Lung (tissue), 12 donors: ENCODE results near the gene ITGBL1. TPM values are rescaled to one million over a fixed set of nuclear protein-coding genes. Genes with fewer than 3 reads are reported as not detected.

Source experiments
- ATAC-seq: fragments of 200-7000 bp; cut with Tn5 transposase; one replicate; pipeline ENCODE4 v1.9.1; 2020; ENCODE audit warnings: moderate number of reproducible peaks; ENCODE audit not compliant: insufficient read depth, low FRiP score
- DNase-seq, 3 donors: peaks; one replicate each; pipeline ENCODE4 v3.0.0-alpha.2; 2013 to 2017
- H3K27ac ChIP-seq, 2 donors: one replicate each; pipeline ENCODE4 v1.5.1; 2013; ENCODE audit warnings: mild to moderate bottlenecking in 2 of 2, moderate library complexity in 2 of 2, control low read depth in 1 of 2, inconsistent platforms in 1 of 2, low read depth in 1 of 2, low read length in 1 of 2
- H3K27me3 ChIP-seq, 3 donors: one replicate each; pipeline ENCODE4 v1.5.1; 2013; ENCODE audit warnings: low read length in 2 of 3; ENCODE audit not compliant: control insufficient read depth in 3 of 3, insufficient read depth in 3 of 3
- H3K36me3 ChIP-seq, 4 donors: one replicate each; pipeline ENCODE4 v1.5.1; 2013; ENCODE audit warnings: low read length in 4 of 4, mild to moderate bottlenecking in 1 of 4, moderate library complexity in 1 of 4; ENCODE audit not compliant: control insufficient read depth in 4 of 4, insufficient read depth in 4 of 4
- H3K4me1 ChIP-seq, 5 donors: one replicate each; pipeline ENCODE4 v1.5.1; 2013; ENCODE audit warnings: low read length in 5 of 5, mild to moderate bottlenecking in 2 of 5, moderate library complexity in 1 of 5; ENCODE audit not compliant: control insufficient read depth in 5 of 5, insufficient read depth in 5 of 5
- H3K4me3 ChIP-seq: one replicate; pipeline ENCODE4 v1.5.1; 2013; ENCODE audit warnings: mild to moderate bottlenecking, control low read depth, moderate library complexity
- H3K9ac ChIP-seq, 2 donors: one replicate each; pipeline ENCODE4 v1.5.1; 2013; ENCODE audit warnings: low read length in 2 of 2, control low read depth in 1 of 2; ENCODE audit not compliant: insufficient read depth in 1 of 2
- H3K9me3 ChIP-seq, 4 donors: one replicate each; pipeline ENCODE4 v1.5.1; 2013; ENCODE audit warnings: low read length in 3 of 4, mild to moderate bottlenecking in 1 of 4, moderate library complexity in 1 of 4; ENCODE audit not compliant: control insufficient read depth in 4 of 4, insufficient read depth in 3 of 4
- CTCF ChIP-seq: IDR thresholded peaks from 2 replicates; pipeline ENCODE4 v1.5.1; 2012; ENCODE audit warnings: mild to moderate bottlenecking; ENCODE audit errors: control extremely low read depth, extremely low read depth
- WGBS, 2 donors: extraction: QIAGEN DNeasy Blood & Tissue Kit; methylation state at CpG; one replicate each; pipeline ENCODE4 v1.1.7; 2013; 5-methylcytosine and 5-hydroxymethylcytosine counted together
- polyA plus RNA-seq, 2 donors: library from polyadenylated mRNA; stranded (reverse); fragments of 200-250 nt; gene quantifications; one replicate each; pipeline ENCODE4 v1.2.1, GENCODE V29; 2013
- total RNA-seq, 2 donors: library from RNA; depleted of rRNA in 1 of 2; stranded (reverse); fragments of >200 nt in 1 of 2; gene quantifications; one replicate each; pipeline ENCODE4 v1.2.1, GENCODE V29; 2014 to 2021
- donor health status: control.
- donor health status: control.
- donor health status: Bipolar disorder and iron deficiency.
- donor health status: healthy.
- donor health status: DM: yes; HTN: yes; CAD: no.

Gene ITGBL1
- total and polyA plus RNA-seq, 4 donors, result 1.1 to 7.2 (median 4.0) TPM

- H3K36me3 ChIP-seq, result no peaks in the 10 kb centered on the region
- TF ChIP-seq CTCF, result no peak
- no peak overlapping the region for H3K9ac ChIP-seq
- no peak for DNase-seq
- WGBS, 2 donors, result 93 to 94% methylated on average over 1 of the region's 1 CpG
- no peaks in the 10 kb centered on the region for H3K4me1 ChIP-seq
- ATAC-seq, result no peak
- no peak overlapping the region for H3K27ac ChIP-seq
- H3K4me3 ChIP-seq, result no peak overlapping the region
- no peaks in the 10 kb centered on the region for H3K9me3 ChIP-seq
- H3K27me3 ChIP-seq, result no peaks in the 10 kb centered on the region
Measured at GRCh38 chr13:101488734-101489133, 36.3 kb downstream of the ITGBL1 start.

GRCh38 chr13:101489643-101490405, 37.3 kb downstream of the ITGBL1 start:
- Histone ChIP-seq H3K27me3 (no peaks in the 10 kb centered on the region), H3K4me1 (no peaks in the 10 kb centered on the region), H3K9ac (no peak overlapping the region), H3K36me3 (no peaks in the 10 kb centered on the region), H3K9me3 (no peaks in the 10 kb centered on the region), H3K4me3 (no peak overlapping the region), H3K27ac (no peak overlapping the region)
- DNase-seq (no peak), ATAC-seq (no peak)
- 81 to 91% methylated on average over 3 of the region's 3 CpGs for WGBS, 2 donors
- TF ChIP-seq CTCF, result no peak

- DNase-seq, result no peak
- Histone ChIP-seq H3K36me3 (no peaks in the 10 kb centered on the region), H3K27ac (no peak overlapping the region), H3K27me3 (no peaks in the 10 kb centered on the region), H3K9ac (no peak overlapping the region), H3K9me3 (no peaks in the 10 kb centered on the region), H3K4me1 (no peaks in the 10 kb centered on the region), H3K4me3 (no peak overlapping the region)
- no peak for ATAC-seq
- TF ChIP-seq CTCF, result no peak
Measured at GRCh38 chr13:101490406-101491015, 38.0 kb downstream of the ITGBL1 start.
